Measurements from ENCODE around the gene NEUROD2.

Gene NEUROD2

DNA sequence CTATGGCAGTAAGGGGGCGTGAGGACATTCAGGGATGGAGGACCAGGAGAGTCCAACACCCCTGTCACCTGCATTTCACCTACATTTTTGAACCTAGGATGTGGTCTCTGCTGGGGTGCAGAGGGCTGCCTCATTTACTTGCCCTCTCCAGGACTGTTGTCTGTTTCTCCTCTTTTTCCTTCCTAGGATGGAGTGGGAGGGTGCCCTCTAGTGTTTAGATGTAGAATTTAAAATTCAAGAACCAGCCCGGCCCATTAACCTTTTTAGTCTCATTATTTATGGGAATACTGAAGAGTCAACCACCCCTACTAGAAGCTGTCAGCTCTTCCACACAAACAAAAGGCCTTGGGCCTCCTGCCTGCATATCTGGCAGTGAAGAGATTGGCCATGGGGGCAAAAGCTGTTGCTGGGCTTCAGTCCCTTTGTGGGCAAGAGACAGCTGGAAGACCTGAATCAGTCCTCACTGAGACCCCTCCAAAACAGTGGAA, 26.7 kb upstream of the NEUROD2 start:
- DNase-seq: no peak

DNA sequence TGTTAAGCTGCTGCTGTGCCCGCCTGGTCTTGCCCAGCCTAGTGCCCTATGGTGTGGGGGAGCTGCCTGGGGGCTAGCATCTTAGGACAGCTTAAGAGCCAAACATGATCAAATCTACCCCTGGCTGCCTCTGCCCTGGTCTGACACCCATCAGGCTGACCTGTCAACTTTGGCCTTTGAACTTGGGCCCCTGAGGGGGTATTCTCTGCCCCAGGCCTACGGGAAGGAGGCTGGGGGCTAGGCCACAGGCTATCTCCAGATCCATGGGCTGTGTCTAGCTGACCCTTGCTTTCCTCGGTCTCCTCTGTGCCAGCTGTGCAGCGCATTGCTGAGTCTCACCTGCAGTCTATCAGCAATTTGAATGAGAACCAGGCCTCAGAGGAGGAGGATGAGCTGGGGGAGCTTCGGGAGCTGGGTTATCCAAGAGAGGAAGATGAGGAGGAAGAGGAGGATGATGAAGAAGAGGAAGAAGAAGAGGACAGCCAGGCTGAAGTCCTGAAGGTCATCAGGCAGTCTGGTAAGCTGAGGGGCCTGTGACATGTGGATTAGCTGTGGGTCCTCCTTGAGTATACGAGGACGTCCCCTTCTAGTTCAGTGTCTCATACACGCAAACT, 26.0 kb upstream of the NEUROD2 start:
- DNase-seq: no peak

DNA sequence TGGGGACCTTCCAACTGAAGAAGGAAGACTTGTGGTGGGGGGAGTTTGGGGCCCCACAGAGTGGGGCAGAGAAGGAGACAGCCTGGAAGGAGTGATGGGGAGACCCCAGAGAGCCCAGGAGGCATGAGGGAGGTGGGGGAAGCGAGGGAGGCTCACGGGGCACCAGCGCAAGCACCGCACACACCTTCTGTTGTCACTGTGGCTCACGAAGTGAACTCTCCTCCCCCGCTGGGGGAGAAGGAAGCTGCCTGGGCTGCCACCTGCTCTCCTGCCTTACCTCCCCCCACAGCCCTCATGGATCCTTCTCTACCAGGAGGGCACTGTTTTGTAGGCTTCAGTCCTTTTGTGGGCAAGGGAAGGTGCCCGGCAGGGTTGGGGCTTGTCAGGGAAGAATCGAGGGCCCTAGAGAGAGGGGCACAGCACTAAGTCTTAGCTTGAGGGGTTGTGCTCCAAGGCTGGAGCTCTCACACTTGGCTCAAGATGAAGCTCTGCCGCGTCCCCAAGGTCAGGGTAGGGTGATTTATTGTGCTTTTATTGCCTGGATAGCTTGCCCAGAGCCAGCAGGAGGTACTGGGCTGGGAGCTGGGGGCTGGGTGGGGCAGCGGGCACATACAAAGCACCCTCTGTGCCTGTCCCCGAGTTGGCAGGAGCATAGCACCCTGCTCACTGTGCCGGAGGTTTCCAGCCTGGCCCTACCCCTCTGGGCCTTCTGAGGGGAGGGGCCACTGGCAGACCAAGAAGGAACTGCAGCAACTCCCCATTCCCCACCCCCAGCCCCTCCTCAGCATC, 24.6 kb upstream of the NEUROD2 start:
- no peak for DNase-seq

DNA sequence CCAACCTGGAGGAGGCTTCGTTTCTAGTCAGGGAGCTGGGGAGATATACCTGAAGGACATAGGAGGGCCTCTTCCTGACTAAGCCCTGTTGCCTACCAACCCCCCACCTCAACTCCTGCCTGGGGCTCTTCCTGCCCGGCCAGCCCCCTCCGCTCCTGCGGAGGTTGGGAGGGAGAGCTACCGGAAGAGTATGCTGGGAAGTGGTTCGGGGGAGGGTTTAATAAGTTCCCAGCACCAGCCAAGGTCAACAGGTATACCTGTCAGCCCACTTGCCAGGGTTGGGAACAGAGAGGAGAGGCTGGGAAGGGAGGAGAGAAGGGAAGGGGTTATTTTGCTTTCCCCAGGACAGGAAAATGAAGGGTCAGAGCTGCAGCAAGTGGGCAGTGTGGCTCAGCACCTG, 23.7 kb upstream of the NEUROD2 start:
- no peak for DNase-seq

DNA sequence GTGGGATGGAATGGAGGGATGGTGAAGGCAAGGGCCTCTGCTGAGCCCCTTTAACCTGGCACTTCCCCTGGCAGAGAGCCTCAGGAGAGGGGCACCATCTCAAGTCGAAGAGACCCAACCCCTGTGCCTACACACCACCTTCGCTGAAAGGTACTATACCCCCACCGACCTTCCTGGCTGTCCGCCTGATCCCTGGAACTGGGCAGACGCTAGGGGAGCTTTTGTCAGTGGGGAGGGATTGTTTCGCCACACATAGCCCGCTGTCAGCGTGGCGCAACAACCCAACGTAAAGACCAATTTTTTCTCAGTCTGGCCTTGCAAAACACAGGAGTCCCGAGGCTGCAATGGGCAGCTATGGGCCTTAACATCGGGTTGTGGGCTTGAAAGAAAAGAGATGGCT, 22.2 kb upstream of the NEUROD2 start:
- no peak for DNase-seq

DNA sequence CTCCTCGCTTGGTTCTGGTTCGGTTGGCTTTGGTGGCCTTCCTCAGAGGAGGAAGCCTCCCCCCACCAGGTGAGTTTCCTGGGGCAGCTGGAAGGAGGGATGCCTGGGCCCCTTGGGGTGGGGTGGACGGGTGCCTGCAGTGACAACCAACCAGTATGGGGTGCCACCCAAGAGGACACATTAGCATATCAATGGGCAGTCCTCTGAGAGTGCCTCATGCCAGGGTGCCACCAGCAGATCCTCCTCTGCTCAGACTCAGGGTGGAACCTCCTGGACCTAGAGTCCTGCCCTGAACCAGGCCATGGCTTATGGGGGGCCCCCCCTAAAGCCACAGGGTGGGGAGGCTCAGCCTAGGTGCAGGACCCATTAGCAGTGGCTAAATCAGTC, 21.8 kb upstream of the NEUROD2 start:
- no peak for DNase-seq

DNA sequence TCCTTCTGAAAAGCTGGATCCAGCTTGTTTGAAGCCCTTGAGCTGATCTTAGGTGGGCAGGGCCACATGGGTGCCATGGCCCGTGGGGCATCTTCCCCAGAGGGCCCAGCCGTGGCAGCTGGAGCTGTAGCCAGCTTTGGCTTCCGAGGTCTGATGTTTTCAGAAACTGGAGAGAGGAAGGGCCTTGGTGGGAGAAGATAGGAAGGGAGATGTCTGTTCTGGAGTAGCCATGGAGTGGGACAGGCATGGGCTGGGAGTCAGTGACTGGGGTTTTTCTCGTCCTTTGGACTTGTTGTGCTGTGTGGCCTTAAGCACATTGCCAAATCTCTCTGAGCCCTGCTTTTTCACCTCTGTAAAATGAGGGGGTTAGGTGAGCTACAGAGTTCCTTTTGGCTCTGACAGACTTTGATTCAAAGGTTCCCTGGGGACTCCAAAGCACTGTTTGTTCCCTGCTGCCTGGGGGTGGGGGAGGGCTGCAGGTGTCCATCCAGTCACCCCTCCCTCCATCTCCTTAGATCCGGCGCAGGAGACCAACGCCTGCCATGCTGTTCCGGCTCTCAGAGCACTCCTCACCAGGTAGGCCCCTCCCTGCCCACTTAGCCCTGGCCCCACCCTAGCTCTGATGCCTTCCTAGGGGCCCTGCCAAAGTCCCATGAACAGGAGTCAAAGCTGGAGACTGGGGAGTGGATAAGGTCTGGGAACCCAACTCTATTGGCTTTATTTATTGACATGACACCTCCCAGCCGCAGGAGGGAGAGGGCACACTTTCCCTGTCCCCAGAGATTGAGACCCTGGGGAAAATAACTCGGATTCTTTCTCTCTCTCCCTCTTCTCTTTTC, 21.2 kb upstream of the NEUROD2 start:
- no peak for DNase-seq

DNA sequence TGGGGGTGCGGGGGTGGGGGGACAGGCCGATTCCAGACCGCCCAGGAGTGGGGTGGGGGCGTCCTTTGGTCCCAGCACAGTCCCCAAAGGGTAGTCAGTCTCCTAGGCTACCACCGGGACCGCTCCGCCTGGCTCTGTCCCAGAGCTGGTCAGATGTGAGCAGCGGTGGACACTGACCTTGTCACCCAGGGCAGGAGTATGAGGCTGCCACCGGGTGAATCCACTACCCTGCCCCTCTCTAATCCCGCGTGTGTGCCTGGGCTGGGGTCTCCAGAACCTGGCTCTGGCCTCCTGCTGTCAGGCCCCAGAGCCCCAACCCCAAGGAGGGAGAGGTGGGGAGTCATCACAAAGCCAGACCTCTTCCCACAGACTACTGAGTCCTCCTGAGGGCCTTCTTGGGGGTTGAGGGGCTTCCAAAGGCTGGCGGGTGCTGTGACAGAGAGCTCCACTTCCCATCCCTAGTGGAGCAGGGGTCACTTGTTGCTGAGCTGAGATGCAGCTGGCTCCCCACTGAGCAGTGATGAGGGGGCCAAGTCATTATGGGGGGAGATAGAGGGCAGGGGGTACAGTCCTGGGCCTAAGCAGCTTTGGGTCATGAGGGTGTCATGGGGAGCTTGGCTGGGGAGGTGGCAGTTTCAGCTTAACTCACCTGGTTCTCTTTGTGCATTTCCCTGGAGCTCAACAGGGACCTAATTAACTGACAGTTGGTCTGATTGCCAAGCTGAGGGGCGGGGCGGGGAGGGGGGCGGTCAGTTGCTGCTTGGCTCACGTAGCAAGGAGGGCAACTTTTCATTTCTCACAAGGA, 20.2 kb upstream of the NEUROD2 start:
- no peak for DNase-seq

DNA sequence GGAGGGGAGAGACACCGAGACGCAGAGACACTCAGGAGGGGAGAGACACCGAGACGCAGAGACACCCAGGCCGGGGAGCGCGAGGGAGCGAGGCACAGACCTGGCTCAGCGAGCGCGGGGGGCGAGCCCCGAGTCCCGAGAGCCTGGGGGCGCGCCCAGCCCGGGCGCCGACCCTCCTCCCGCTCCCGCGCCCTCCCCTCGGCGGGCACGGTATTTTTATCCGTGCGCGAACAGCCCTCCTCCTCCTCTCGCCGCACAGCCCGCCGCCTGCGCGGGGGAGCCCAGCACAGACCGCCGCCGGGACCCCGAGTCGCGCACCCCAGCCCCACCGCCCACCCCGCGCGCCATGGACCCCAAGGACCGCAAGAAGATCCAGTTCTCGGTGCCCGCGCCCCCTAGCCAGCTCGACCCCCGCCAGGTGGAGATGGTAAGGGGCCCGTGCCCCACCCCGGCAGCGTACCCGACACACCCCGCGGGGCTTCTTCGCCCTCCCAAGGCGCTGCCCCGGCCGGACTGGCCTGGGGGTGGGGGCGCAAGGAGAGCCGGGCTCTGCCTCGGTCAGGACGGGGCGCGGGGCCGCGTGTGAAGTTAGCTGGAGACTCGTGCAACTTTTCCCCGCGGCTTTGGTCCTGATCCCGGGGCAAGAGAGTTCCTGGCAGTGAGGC, 19.5 kb upstream of the NEUROD2 start:
- no peak for DNase-seq

DNA sequence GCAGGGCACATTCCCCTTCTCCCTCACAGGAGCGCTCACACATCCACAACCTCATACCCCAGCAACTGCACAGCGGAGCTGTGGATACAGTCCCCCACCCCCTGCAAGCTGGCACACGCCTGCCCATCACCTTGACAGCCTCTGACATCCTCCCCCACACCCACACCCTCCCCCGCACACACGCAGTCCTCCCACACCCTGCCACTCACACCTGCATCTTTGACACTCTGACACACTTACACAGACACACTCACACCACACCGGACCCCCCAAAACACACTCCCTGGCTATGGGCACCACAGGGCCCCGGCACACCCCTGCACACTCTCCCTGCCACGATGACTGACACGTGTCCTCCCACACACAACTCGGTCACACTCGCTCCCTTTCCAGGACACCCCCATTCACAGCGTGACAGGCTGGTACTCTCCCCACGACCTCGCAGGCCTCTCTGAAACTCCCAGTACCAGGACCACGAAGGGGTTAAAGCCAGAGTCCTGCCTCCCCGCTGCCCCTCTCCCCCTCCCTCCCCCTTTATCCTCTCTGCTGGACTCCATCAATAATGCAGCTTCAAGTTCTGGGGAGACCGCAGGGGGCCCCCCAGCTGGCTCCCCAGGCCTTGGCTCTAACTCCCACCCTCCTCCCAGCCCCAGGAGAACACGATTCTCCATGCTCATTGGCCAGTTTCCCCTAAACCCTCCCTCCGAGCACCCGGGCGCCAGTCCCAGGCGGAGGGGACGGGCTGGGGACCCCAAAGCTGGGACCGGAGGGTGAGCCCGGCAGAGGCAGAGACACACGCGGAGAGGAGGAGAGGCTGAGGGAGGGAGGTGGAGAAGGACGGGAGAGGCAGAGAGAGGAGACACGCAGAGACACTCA, 18.7 kb upstream of the NEUROD2 start, which contains the start of gene PPP1R1B:
PPP1R1B (plus strand) TSS at position 782 of the 876 bp plus-strand sequence. CDS start 441 bp downstream, outside the sequence.
- peak; percentile 39 to 41 for DNase-seq

DNA sequence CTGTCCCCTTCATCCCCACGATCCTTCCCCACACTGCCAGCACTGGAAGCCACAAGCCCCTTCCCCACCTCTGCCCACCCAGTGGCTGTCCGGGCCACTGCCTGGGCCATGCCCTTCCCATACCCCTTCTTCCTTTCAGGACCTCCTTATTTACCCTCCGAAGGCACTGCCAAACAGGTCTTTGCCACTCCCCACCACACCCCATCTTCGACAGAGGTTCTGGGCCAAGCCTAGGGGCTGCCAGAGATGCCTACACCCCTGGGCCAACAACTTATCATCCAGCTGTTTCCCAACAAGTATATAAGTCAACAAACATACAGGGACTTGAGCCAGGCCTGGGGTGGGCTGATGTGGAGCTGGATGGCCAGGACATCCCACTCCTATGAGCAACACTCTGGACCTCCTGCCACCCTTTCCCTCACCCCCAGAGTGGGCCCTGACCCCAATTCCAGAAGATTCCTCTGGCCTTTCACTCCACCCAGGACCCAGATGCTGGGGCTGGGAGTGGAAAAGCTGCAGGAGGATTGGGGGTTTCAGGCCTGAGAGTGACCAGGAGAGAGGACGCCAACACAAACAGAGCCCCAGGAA, 17.6 kb upstream of the NEUROD2 start:
- DNase-seq: no peak

DNA sequence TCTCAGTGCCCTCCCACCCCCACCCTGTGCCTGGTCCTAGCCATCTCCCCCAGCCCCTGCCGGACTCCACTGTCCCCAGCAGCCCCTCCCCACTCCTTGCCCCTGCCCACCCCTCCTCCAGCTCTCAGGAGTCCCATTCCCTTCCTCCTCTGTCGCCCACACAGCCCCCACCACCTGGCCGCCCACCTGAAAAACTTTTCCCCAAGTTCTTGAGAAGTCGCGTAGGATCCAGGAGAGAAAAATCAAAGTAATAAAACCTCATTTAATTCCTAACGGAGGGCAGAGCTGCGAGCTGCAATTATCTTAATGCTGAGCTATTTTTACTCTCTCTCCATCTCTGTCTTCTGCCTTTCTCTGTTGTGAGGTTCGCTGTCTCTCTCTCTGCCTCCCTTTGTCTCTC, 16.6 kb upstream of the NEUROD2 start:
- no peak for DNase-seq

DNA sequence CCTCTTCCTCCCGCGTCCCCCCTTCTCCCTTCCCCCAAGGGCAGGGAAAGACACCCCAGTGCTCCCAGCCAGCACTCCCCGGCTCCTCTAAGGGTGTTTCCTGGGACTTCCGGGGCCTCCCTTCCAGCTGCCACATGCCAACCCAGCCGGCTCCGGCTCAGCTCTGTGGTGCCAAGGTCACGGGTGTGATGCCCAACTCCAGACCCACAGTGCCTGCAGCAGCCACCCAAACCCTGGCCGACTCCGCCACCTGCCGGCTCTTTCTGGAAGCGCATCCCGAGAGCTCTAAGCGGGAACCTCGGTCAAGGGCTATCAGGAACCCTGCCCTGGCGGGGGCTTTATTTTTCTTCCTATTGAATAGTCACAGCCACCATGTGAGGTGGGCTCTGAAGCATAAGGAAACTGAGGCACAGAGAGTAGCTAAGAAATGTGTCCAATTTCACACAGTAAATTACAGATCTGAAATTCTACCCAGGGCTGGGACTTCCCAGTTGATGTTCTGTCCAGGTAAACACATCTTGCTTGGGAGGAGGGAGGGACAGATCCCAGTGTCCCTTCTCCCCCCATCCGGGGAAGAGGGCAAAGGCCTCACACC, 15.7 kb upstream of the NEUROD2 start:
- peak; percentile 83 to 87 for DNase-seq

DNA sequence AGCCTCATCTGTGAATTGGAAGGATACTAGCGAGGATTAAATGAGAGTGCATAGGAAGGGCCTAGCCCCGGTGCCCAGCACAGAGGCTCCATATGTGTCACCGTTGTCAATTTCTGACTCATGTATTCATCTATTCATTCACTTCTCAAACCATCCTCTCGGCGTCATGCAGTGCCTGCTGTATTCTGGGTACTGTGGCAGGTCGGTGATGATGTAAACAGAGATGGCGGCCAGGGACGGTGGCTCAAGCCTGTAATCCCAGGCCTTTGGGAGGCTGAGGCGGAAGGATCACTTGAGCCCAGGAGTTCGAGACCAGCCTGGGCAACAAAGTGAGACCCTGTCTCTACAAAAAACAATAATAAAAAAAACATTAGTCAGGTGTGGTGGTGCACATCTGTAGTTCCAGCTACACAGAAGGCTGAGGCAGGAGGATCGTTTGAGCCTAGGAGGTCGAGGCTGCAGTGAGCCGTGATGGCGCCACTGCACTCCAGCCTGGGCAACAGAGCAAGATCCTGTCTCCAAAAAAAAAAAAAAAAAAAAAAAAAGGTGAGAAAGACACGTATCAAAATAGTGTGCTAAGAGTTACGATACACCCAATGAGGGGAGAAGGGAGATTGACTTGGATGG, 14.8 kb upstream of the NEUROD2 start:
- DNase-seq: peak in 1 of 2 experiments; percentile 25

DNA sequence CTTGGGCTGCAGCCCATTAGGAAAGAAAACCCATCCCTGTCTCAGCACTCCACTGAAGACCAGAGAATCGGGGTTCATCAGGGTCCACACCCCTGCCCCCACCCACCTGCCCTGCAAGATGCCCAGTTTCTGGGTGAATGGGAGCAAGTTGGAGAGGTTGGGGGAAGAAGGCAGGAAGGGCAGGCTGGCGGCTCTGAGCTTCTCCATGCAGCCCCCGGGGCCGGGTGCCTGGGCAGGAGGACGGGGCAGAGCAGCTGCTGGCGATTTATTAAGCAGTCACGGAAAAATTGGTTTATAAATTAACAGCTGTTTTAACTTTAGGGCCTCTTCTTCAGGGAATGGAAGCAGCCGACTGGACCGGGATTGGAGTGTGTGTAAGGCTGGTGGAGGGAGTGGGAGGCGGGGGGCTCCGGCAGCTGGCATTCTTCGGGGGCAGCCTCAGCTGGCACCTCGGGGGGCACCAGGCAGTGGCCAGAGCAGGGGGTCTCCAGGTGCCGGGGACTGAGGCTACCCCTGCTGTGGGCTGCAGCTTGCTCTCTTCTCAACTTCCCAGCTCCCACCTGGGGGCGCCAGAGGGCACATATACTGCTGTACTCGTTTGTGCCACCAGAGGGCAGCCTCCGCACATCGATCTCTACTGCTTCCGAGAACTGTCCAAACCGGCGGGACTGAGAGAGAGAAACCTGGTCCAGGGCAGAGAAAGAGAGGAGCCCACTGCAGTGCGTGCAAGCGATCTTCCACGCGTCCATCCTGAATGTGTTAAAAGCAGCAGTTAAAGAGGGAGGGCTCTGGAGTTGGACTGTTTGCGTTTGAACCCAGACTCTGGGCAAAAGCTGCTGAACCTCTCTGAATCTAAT, 14.0 kb upstream of the NEUROD2 start:
- peak; percentile 79 to 86 for DNase-seq

DNA sequence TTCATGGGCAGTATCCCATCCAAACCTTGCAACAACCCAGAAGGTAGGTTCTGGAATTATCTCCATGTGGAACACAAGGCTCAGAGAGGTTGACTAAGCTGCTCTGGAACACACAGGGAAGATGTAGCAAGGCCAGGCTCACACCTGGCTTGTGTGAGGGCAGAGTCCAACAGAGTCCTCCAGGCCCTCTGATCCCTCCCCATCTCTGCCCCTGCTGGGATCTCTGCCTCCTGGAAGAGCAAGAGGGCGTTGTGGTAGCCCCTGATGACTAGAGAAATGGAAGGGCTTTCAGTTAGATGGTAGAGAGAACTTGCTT, 12.0 kb upstream of the NEUROD2 start:
- DNase-seq: no peak

DNA sequence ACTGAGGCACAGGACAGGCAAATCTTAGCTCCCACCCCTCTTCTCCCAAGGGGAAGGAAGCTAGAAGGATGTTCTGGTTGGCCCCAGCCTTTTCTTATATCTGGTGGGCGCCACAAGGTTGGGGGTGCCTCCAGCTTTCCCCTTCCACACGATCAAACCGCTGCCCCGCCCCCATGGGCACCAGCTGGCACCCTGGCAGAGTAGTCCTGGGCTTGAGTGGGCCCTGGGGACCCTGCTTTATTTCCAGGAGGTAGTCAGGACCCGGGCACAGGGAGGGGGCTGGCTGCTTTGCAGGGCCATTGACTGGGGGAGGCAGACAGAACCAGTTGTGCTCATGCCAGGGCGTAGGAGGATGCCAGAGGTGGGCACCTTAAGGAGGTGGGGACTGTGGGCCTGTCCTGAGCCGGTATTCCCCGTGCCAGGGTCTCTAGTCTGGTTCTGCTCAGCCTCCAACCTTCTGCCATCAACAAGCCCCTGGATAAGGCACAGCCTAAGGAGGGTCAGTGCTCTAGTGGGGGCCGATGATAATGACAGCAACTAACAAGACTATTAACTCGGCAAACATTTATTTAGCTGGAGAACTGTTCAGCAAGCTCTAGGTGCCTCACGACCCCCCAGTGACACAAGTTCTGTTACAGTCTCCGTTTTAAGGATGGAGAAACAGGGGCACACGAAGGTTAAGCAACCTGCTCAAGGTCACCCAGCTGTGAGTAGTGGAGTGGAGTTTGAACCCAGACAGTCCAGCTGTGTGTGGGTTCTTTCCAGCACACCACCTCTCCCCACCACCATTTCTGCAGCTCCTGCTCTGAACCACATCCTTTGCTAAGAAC, 11.5 kb upstream of the NEUROD2 start:
- no peak for DNase-seq

Measured in activated CD4-positive, alpha-beta T cell treated with anti-CD3 and anti-CD28 coated beads, Interleukin-2, amount 50 U/mL, for 4 hours (primary cell).